VCaP (cell line): ENCODE measurements around the gene PSTK.

Experiments
- H3K27ac ChIP-seq: fragments of 450-650 bp; 2 replicates; pipeline ENCODE4 v1.5.1; 2017
- CTCF ChIP-seq: fragments of 450-650 bp; conservative IDR thresholded peaks from 2 replicates; pipeline ENCODE4 v1.5.1; 2017; ENCODE audit warnings: mild to moderate bottlenecking, moderate library complexity

The PSTK gene

GRCh38 chr10:123035467-123036086 lies 55.4 kb downstream of the PSTK start:
- no peak for TF ChIP-seq CTCF
- no peak overlapping the region for H3K27ac ChIP-seq

GRCh38 chr10:123038782-123039631 lies 58.8 kb downstream of the PSTK start:
- H3K27ac ChIP-seq: no peak overlapping the region
- TF ChIP-seq CTCF: no peak

- no peak overlapping the region for H3K27ac ChIP-seq
- no peak for TF ChIP-seq CTCF
Observed at GRCh38 chr10:123039632-123039930, 59.4 kb downstream of the PSTK start.
